AG10803 (cell line): ENCODE results near the gene MOCS1.
A peak's percentile ranks its signal among the peaks of the same experiment; 100 is the strongest.
"Not testable (repeated sequence)": the region's sequence is repeated elsewhere in the genome, so short reads cannot be mapped to it uniquely, and the experiment has no call there.

ENCODE experiments used
- DNase-seq: peaks from one replicate; pipeline ENCODE4 v3.0.0; 2010; ENCODE audit warnings: low read depth
- H3K4me3 ChIP-seq: 2 replicates; pipeline ENCODE4 v1.5.1; 2011; ENCODE audit warnings: mild to moderate bottlenecking, low read length, control low read depth
- CTCF ChIP-seq: conservative IDR thresholded peaks from 2 replicates; pipeline ENCODE4 v1.5.1; 2011; ENCODE audit warnings: mild to moderate bottlenecking, low read length, control low read depth, inconsistent platforms

Gene MOCS1

GRCh38 chr6:39978240-39978639 lies 44.0 kb upstream of the MOCS1 start:
- no peak for TF ChIP-seq CTCF
- DNase-seq, result no peak
- no peak overlapping the region for H3K4me3 ChIP-seq

GRCh38 chr6:39973661-39974060 lies 39.4 kb upstream of the MOCS1 start:
- H3K4me3 ChIP-seq, result no peak overlapping the region
- no peak for DNase-seq
- no peak for TF ChIP-seq CTCF

GRCh38 chr6:39972717-39973116 lies 38.5 kb upstream of the MOCS1 start:
- H3K4me3 ChIP-seq, DNase-seq: not testable (repeated sequence)

- H3K4me3 ChIP-seq, DNase-seq: not testable (repeated sequence)
These were observed 36.9 kb upstream of the MOCS1 start for GRCh38 chr6:39971131-39971530.

- H3K4me3 ChIP-seq, result no peak overlapping the region
- no peak for TF ChIP-seq CTCF
- DNase-seq, result no peak
These were observed 31.5 kb upstream of the MOCS1 start for GRCh38 chr6:39965751-39966150.

- TF ChIP-seq CTCF, result no peak
- DNase-seq, result no peak
- H3K4me3 ChIP-seq, result no peak overlapping the region
These were observed 30.3 kb upstream of the MOCS1 start for GRCh38 chr6:39964530-39964929.

GRCh38 chr6:39964094-39964493 lies 29.8 kb upstream of the MOCS1 start:
- no peak for TF ChIP-seq CTCF

GRCh38 chr6:39962831-39963230 lies 28.6 kb upstream of the MOCS1 start:
- TF ChIP-seq CTCF, result no peak
- peak; percentile 50 for DNase-seq

More at GRCh38 chr6:39964094-39964493, 29.8 kb upstream of the MOCS1 start:
- no peak for DNase-seq
- no peak overlapping the region for H3K4me3 ChIP-seq

More at GRCh38 chr6:39962831-39963230, 28.6 kb upstream of the MOCS1 start:
- no peak overlapping the region for H3K4me3 ChIP-seq
